Smooth muscle cell of the brain vasculature (primary cell): Measurements from ENCODE around the gene CPLANE2.
"Not testable (repeated sequence)": the region's sequence is repeated elsewhere in the genome, so short reads cannot be mapped to it uniquely, and the experiment has no call there.

Source experiments
- DNase-seq: peaks from one replicate; pipeline ENCODE4 v3.0.0-alpha.2; 2012; ENCODE audit warnings: low read depth, low spot score

The CPLANE2 gene

GRCh38 chr1:16208270-16208987 is 28.6 kb downstream of the CPLANE2 start:
- DNase-seq: no peak

- no peak for DNase-seq
Measured at GRCh38 chr1:16207318-16208269, 29.4 kb downstream of the CPLANE2 start.

- peak; percentile 98 for DNase-seq
Measured at GRCh38 chr1:16206547-16207317, 30.3 kb downstream of the CPLANE2 start.

- DNase-seq: no peak
Measured at GRCh38 chr1:16205891-16206546, 31.0 kb downstream of the CPLANE2 start.

- no peak for DNase-seq
Measured at GRCh38 chr1:16205334-16205671, 31.7 kb downstream of the CPLANE2 start.

GRCh38 chr1:16204634-16205333 is 32.2 kb downstream of the CPLANE2 start:
- no peak for DNase-seq

GRCh38 chr1:16204216-16204615 is 32.8 kb downstream of the CPLANE2 start:
- DNase-seq: no peak

- DNase-seq: no peak
Measured at GRCh38 chr1:16203550-16203949, 33.4 kb downstream of the CPLANE2 start.

- DNase-seq: no peak
Measured at GRCh38 chr1:16202281-16203210, 34.4 kb downstream of the CPLANE2 start.

GRCh38 chr1:16199700-16200099 is 37.3 kb downstream of the CPLANE2 start:
- DNase-seq: no peak

- DNase-seq: no peak
Measured at GRCh38 chr1:16199157-16199501, 37.9 kb downstream of the CPLANE2 start.

- DNase-seq: no peak
Measured at GRCh38 chr1:16198444-16199156, 38.4 kb downstream of the CPLANE2 start.

GRCh38 chr1:16196874-16197273 is 40.1 kb downstream of the CPLANE2 start:
- no peak for DNase-seq

GRCh38 chr1:16196139-16196538 is 40.8 kb downstream of the CPLANE2 start:
- DNase-seq: not testable (repeated sequence)

GRCh38 chr1:16195518-16195905 is 41.5 kb downstream of the CPLANE2 start:
- no peak for DNase-seq

- DNase-seq: no peak
Measured at GRCh38 chr1:16191916-16192546, 45.0 kb downstream of the CPLANE2 start.

- DNase-seq: no peak
Measured at GRCh38 chr1:16191309-16191708, 45.7 kb downstream of the CPLANE2 start.

GRCh38 chr1:16189921-16190621 is 46.9 kb downstream of the CPLANE2 start:
- DNase-seq: no peak
